Measurements from ENCODE around the gene CDK6. TPM values are rescaled to one million over a fixed set of nuclear protein-coding genes. Genes with fewer than 3 reads are reported as not detected.

CDK6 gene
- total RNA-seq, 4 donors from 2014 or later: 12.9 to 32.7 (median 21.6) TPM

GRCh38 chr7:92840316-92840715 is 3.9 kb upstream of the CDK6 start:
- in situ Hi-C loops (cut with MboI; ENCODE audit: low pct_ligation_motif_present in 1 of 4, low pct_unique_long_range_greater_than_20kb in 1 of 4, low sequenced_read_pairs in 3 of 4): no loop called here
- 81 to 100% methylated on average over 1 to 5 of the region's 5 CpGs for WGBS, 2 donors (ENCODE audit: low coverage in 1 of 2)
- Histone ChIP-seq H3K9me3 (no peaks in the 10 kb centered on the region), H3K27ac (no peak overlapping the region), H3K4me3 (no peak overlapping the region), H3K36me3 (no peaks in the 10 kb centered on the region), H3K4me1 (peaks cover 0 to 8% (median 0%) of the 10 kb centered on the region in 4 donors), H3K27me3 (no peaks in the 10 kb centered on the region)
- intact Hi-C loops (cut with DNase I; ENCODE audit: low total_unique reads): no loop called here
- TF ChIP-seq POLR2A (IDR thresholded peaks at IDR 0.05) (no peak), POLR2AphosphoS5 (IDR thresholded peaks at IDR 0.05) (no peak), CTCF (IDR thresholded peaks at IDR 0.05) (no peak), EP300 (IDR thresholded peaks at IDR 0.05; ENCODE audit: low read depth) (no peak)
- no peak for DNase-seq

DNA sequence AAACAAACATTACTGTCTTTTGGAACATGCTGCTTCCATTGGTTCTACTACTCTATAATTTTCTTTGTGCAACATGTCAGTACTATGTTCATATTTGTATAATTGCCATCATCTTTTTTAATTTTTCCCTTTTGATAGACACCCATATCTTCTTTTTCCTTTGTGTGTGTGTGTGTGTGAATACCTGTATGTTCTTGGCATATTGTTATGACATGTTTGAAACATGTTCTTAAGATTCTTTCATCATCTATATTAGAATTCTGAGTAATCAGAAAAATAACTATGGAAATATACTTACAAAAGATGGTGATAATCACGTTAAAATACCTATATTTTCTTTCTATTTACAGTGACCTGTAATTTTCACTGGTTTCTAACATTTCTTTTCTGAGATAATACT is 3.5 kb upstream of the CDK6 start:
- DNase-seq: no peak
- H3K27me3 ChIP-seq: no peaks in the 10 kb centered on the region
- peaks cover 0 to 8% (median 0%) of the 10 kb centered on the region in 4 donors for H3K4me1 ChIP-seq
- intact Hi-C loops (cut with DNase I; ENCODE audit: low total_unique reads): loop anchor here (5.0 to 10.0 kb wide), 2 partner anchors 143 to 225 kb away; no protein-coding TSS in a partner anchor
- no peak for TF ChIP-seq POLR2AphosphoS5 (IDR thresholded peaks at IDR 0.05)
- in situ Hi-C loops (cut with MboI; ENCODE audit: low pct_ligation_motif_present in 1 of 4, low pct_unique_long_range_greater_than_20kb in 1 of 4, low sequenced_read_pairs in 3 of 4): loop anchor here (10.0 kb wide), 3 partner anchors 145 to 215 kb away; no protein-coding TSS in a partner anchor
- H3K36me3 ChIP-seq: no peaks in the 10 kb centered on the region
- no peak overlapping the region for H3K4me3 ChIP-seq
- no peak overlapping the region for H3K27ac ChIP-seq
- no peaks in the 10 kb centered on the region for H3K9me3 ChIP-seq
- 81 to 89% methylated on average over 1 of the region's 1 CpG for WGBS, 2 donors (ENCODE audit: low coverage in 1 of 2)

DNA sequence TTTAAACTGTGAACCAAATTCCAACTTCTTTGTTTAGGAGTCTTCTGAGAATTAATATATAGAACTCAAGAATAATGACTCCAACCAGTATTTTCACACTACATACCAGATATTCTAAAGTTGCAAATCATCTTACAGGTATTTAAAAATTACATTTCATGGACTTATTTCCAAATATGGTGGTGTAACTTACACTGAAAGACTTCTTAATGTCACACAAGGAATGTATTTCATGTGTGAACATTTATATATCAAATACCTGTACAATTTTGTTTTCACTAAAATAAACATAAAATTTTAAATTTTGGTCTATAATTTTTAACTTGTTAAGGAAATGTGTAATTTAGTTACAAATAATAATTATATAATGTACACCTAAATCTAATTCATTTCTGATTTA is 2.6 kb upstream of the CDK6 start:
- Histone ChIP-seq H3K4me3 (no peak overlapping the region), H3K27ac (no peak overlapping the region), H3K27me3 (no peaks in the 10 kb centered on the region), H3K9me3 (no peaks in the 10 kb centered on the region), H3K4me1 (peaks cover 0 to 8% (median 0%) of the 10 kb centered on the region in 4 donors), H3K36me3 (no peaks in the 10 kb centered on the region)
- TF ChIP-seq POLR2AphosphoS5 (IDR thresholded peaks at IDR 0.05): no peak
- in situ Hi-C loops (cut with MboI; ENCODE audit: low pct_ligation_motif_present in 1 of 4, low pct_unique_long_range_greater_than_20kb in 1 of 4, low sequenced_read_pairs in 3 of 4): loop anchor here (10.0 kb wide), 3 partner anchors 144 to 214 kb away; no protein-coding TSS in a partner anchor
- intact Hi-C loops (cut with DNase I; ENCODE audit: low total_unique reads): loop anchor here (5.0 to 10.0 kb wide), 2 partner anchors 142 to 224 kb away; no protein-coding TSS in a partner anchor
- no peak for DNase-seq

GRCh38 chr7:92837000-92837749 is 802 bp upstream of the CDK6 start:
- intact Hi-C loops (cut with DNase I; ENCODE audit: low total_unique reads): loop anchor here (5.0 to 10.0 kb wide), 2 partner anchors 140 to 222 kb away; no protein-coding TSS in a partner anchor
- WGBS, 2 donors (ENCODE audit: low coverage in 1 of 2): 2% methylated on average over 16 of the region's 16 CpGs
- Histone ChIP-seq H3K4me3 (peak overlapping the region; percentile 65 to 89 (median 80)), H3K36me3 (no peaks in the 10 kb centered on the region), H3K27ac (peak overlapping the region; percentile 92 to 94 (median 93)), H3K27me3 (no peaks in the 10 kb centered on the region), H3K4me1 (peaks cover 0 to 13% (median 6%) of the 10 kb centered on the region in 4 donors), H3K9me3 (no peaks in the 10 kb centered on the region)
- no peak for DNase-seq
- in situ Hi-C loops (cut with MboI; ENCODE audit: low pct_ligation_motif_present in 1 of 4, low pct_unique_long_range_greater_than_20kb in 1 of 4, low sequenced_read_pairs in 3 of 4): loop anchor here (10.0 kb wide), 3 partner anchors 142 to 212 kb away; no protein-coding TSS in a partner anchor
- TF ChIP-seq POLR2AphosphoS5 (IDR thresholded peaks at IDR 0.05) (no peak), EP300 (IDR thresholded peaks at IDR 0.05; ENCODE audit: low read depth) (no peak), POLR2A (IDR thresholded peaks at IDR 0.05) (no peak), CTCF (IDR thresholded peaks at IDR 0.05) (no peak)

DNA sequence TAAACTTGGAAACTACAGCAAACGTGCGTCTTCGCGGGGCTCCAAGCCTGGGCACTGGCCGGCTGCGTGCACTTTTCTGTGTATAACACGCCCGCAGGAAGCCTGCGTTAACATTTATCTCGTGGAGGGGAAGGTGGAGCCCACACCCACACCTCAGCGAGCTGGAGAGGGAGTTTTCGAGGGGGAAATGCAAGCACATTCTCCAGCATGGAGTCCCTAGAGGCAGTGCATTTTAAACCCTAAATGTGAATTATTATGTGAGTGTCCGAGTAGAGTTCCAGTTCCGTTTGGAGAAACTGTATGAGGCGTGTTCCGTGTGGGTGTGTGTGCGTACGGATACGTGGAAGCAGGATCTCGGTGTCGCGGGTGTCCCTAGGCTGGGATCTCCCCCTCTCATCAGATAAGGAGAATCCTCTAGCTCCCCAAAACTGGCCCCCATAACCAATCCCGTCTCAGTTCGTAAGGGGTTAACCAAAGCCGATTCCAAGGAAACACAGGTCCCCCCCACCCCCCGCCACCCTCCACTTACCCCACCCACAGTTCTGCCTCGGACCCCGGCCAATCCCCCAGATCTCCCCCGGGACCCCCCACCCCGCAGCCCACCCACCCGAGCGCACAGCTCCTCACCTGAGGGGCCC is 403 bp downstream of the CDK6 start:
- Histone ChIP-seq H3K36me3 (no peaks in the 10 kb centered on the region), H3K4me1 (peaks cover 0 to 25% (median 15%) of the 10 kb centered on the region in 4 donors), H3K9me3 (no peaks in the 10 kb centered on the region), H3K4me3 (peak overlapping the region; percentile 65 to 89 (median 80)), H3K27ac (peak overlapping the region; percentile 92 to 94 (median 93)), H3K27me3 (no peaks in the 10 kb centered on the region)
- DNase-seq: peak; percentile 48
- in situ Hi-C loops (cut with MboI; ENCODE audit: low pct_ligation_motif_present in 1 of 4, low pct_unique_long_range_greater_than_20kb in 1 of 4, low sequenced_read_pairs in 3 of 4): loop anchor here (10.0 kb wide), 3 partner anchors 141 to 211 kb away; no protein-coding TSS in a partner anchor
- 0% methylated on average over 25 of the region's 32 CpGs; no CpG with 5 or more reads in 1 of the 2 donors for WGBS, 2 donors (ENCODE audit: low coverage in 1 of 2)
- intact Hi-C loops (cut with DNase I; ENCODE audit: low total_unique reads): loop anchor here (5.0 to 10.0 kb wide), 2 partner anchors 139 to 221 kb away; no protein-coding TSS in a partner anchor
- TF ChIP-seq POLR2A (IDR thresholded peaks at IDR 0.05) (no peak), POLR2AphosphoS5 (IDR thresholded peaks at IDR 0.05) (no peak), EP300 (IDR thresholded peaks at IDR 0.05; ENCODE audit: low read depth) (no peak), CTCF (IDR thresholded peaks at IDR 0.05) (no peak)

Data from transverse colon (tissue), 4 donors.